ENCODE results near the gene CSK.

GRCh38 chr15:74822233-74822632, 40.4 kb downstream of the CSK start:
- TF ChIP-seq CTCF (IDR thresholded peaks at IDR 0.05; ENCODE audit: low read depth, low read length) (no peak), EZH2phosphoT487 (IDR thresholded peaks at IDR 0.05; ENCODE audit: low read depth) (no peak)
